AG10803 (cell line): ENCODE data around the gene TFAP2A.
A peak's percentile ranks its signal among the peaks of the same experiment; 100 is the strongest.

Experiments
- DNase-seq: peaks from one replicate; pipeline ENCODE4 v3.0.0; 2010; ENCODE audit warnings: low read depth
- H3K4me3 ChIP-seq: 2 replicates; pipeline ENCODE4 v1.5.1; 2011; ENCODE audit warnings: mild to moderate bottlenecking, low read length, control low read depth
- TF ChIP-seq, protein P1 (sequence below): conservative IDR thresholded peaks from 2 replicates; pipeline ENCODE4 v1.5.1; 2011; ENCODE audit warnings: mild to moderate bottlenecking, low read length, control low read depth, inconsistent platforms

Gene TFAP2A

DNA sequence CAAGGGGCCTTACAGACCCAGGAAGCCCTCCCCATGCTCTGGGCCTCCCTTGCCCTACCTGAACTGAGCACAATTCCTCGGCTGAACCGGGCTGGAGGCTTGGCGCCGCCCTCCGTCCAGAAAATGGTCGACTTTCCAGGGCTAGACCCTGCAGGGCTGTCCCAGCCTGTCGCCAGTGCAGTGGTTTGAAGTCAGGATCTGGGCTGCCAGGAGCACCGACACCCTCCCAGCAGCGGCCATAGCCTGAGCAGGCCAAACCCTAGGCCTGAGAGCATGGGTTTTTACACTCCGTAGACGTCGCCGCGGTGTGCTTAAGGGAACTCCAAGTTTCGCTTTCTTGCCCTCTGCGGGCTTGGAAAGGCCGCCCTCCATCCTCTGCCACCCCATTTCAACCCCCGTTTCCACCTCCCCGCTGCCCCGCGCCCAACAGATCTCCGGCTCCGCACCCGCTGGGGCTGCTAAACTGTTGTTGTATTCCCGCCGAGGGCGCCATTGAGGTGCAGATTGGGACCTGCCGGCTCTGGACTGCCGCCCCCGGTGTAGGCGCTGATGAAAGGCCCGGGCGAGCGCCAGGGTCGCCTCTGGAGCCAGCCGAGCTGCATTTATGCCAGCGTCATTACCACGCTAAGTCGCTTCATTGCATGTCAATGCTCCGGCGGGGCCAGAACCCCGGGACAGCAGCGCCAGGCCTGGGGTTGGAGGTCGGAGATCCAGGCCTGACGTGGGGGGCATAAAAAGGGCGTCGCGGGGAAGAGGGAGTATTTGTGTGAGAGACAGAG, 2.2 kb upstream of the TFAP2A start:
- TF ChIP-seq, protein P1, sequence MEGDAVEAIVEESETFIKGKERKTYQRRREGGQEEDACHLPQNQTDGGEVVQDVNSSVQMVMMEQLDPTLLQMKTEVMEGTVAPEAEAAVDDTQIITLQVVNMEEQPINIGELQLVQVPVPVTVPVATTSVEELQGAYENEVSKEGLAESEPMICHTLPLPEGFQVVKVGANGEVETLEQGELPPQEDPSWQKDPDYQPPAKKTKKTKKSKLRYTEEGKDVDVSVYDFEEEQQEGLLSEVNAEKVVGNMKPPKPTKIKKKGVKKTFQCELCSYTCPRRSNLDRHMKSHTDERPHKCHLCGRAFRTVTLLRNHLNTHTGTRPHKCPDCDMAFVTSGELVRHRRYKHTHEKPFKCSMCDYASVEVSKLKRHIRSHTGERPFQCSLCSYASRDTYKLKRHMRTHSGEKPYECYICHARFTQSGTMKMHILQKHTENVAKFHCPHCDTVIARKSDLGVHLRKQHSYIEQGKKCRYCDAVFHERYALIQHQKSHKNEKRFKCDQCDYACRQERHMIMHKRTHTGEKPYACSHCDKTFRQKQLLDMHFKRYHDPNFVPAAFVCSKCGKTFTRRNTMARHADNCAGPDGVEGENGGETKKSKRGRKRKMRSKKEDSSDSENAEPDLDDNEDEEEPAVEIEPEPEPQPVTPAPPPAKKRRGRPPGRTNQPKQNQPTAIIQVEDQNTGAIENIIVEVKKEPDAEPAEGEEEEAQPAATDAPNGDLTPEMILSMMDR = no peak
- DNase-seq = no peak
- no peak overlapping the region for H3K4me3 ChIP-seq

DNA sequence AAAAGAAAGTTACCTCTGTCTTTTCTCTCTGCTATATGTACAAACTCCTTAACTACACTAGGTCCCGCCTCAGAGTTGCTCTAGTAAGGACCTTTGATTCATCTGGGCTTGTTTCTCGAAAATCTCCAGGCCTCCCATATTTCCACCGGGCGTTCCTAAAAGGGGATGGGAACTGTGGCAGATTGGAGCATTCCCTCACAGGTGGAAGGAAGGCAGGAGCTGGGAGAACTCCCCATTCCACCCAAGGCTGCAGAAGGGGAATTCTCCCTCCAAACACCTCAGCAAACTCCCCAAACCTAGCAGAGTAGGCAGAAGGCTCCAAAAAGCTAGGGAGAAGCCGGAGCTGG, 1.6 kb upstream of the TFAP2A start:
- no peak overlapping the region for H3K4me3 ChIP-seq
- DNase-seq = no peak
- TF ChIP-seq, protein P1 = no peak

DNA sequence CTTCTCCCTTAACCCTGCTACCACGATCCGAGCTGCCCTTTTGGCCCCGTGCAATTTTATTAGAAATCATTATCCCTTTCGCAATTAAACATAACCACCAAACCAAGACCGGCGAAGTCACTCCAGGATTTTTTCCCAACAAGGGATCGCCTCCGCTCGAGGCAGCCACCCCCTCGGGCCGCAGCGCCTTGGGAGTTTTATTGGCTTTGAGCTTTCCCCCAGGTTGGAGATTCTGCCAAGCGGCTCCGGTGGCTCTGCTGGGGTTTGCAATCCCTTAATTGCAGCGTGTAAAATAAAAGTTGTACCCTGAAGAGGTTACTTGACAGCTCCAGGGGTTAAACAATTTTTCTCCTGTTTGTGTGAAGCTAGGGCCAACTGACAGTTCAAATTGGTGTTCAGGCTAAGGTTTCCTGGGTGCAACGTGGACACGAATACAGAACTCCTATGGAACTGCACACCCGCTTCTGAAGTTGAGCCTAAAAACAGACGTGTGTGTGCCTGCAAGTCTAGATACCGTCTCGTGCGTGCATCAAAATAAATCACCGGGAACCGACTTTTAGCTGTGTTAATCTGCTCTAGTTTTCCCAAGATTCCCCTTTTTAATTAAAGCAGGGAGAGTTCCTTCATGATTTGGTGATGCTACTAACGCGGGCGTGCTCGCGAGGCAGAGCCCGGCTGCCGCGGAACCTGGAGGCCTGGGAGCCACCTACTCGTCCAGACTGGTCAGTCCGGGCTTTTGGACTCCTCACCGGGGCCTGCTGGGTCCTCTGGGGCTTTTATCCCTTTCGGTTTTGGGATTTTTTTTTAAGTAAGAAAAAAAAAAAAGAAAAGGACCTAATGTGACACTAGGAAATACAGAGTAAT, 975 bp upstream of the TFAP2A start:
- no peak for DNase-seq
- TF ChIP-seq, protein P1 = no peak
- peak overlapping the region; percentile 68 for H3K4me3 ChIP-seq

DNA sequence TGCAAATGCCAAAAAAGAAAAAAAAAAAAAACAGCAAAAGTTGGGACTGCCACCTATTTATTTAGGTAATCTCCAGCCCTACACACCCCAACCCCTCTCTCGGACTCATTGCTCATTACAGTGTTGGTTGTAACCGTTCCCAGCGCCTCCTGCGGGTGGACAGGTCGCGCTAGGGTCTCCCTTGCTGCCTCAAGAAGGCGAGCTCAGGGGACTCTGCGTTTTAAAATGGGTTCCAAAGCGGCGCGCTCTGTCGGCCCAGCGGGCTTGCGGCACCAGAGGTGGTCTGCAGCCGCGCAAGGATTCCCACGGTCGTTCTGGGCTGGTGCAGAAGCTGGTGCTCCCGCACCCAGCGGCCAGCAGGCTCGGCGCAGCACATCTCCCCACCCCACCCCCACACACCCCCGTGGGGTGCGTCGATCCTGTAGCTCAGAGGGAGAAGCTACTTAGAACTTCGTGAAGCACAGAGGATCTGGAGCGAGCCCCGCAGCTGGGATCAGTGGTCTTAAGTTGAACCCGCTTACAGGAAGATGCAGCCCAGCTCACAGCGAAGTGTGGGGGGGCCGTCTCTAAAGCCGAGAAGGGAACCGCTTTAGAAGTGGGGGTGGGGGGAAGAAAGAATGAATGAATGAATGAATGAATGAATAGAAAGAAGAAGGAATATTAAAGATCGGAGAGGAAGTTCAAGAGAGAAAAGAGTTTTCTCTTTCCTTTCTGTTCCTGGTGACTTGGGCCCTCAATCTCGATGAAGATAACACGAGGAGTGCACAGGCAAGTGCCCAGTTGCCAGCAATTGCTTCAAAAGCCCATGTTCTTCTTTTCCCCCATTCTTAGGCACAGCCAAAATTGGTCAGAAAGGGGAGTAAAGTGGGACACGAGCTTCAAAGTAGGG, 780 bp downstream of the TFAP2A start:
- DNase-seq = no peak
- H3K4me3 ChIP-seq = peak overlapping the region; percentile 68

DNA sequence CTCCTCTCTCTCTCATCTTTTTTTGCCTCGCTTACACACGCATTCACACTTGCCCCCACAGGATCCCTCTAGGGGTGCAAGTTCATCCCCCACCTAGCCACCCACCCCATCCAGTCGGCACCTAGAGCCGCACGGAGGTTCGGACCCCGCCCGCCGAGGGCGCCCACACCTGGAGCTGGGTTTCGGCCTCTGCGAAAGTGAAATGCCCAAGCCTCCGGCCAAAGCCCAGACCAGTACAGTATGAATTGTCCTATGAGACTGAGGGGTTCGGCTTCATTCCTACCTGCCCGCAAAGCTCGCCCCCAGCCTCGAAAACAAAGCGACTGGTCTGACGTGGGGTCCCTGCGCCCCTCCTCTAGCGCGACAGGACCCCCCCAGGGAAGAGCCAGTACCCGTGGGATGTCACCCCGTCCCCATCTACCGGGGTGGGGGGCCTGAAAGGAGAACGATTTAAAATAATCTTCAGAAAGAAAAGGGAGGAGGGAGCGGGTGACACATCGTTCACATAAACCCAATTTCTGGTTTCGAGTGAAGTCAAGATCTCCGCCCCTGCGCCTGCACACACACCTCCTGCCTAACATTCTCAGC, 1.5 kb downstream of the TFAP2A start:
- no peak for DNase-seq
- peak overlapping the region; percentile 68 for H3K4me3 ChIP-seq
- TF ChIP-seq, protein P1 = no peak

More for the DNA sequence above, 780 bp downstream of the TFAP2A start:
- TF ChIP-seq, protein P1 = peak; percentile 32

DNA sequence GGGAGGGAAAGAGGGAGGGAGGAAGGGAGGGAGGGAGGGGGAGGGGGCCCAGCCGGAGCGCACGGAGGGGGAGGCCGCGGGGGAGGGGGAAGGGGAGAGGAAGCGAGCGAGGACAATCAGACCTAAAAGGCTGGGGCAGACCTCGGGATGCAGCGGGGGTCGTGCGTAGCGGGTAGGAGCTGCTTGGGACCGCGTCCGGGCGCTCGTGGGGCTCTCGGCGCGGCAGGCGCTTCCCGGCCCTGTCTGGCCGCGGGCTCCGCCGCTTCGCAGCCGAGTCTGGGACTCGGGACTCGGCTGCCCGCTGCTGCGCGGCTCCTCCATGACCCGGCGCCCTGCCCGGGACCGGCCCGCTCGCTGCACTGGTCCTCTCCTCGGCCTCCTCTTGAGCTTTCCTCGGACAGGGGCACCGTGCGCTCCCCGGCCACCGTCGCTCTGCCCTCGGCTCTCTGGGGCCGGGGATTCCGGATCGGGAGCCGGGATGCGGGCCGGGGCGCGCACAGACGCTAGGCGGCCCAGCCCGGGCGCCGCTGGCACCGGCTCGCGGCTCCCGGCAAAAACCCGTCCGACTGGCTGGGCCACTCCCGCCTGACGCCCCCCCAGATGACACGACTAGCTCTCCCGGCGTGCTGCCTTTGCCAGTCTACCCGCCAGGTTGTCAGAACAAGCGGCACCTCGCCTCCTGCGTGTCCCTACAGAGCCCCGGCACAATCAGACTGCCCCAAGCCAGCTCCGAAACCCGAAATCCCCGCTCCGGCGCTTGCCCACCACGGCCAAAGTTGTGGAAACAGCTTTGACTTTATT, 2.2 kb downstream of the TFAP2A start:
- peak overlapping the region; percentile 68 for H3K4me3 ChIP-seq
- TF ChIP-seq, protein P1 = no peak
- DNase-seq = no peak
